ENCODE data around the gene SLC29A2. TPM values are rescaled to one million over a fixed set of nuclear protein-coding genes. Genes with fewer than 3 reads are reported as not detected.

Gene SLC29A2
- polyA plus RNA-seq, 3 donors: 0.11 to 1.3 TPM; not detected in 1

- Histone ChIP-seq H3K9me3 (replicated peaks in 1 of 2; ENCODE audit: control insufficient read depth in 1 of 2, insufficient read depth in 1 of 2, low read length in 2 of 2) (no peaks in the 10 kb centered on the region), H3K9ac (ENCODE audit: insufficient read depth, low read length, poor library complexity, severe bottlenecking) (peak overlapping the region; percentile 24), H3K27ac (ENCODE audit: low read depth in 1 of 2, low read length in 2 of 2) (peak overlapping the region; percentile 79 to 83), H3K4me2 (replicated peaks; ENCODE audit: extremely low read depth, low read length, poor library complexity, severe bottlenecking) (peak overlapping the region; percentile 58), H3K36me3 (replicated peaks in 1 of 2; ENCODE audit: control insufficient read depth in 1 of 2, insufficient read depth in 2 of 2, low read length in 2 of 2) (no peaks in the 10 kb centered on the region), H3K79me2 (ENCODE audit: insufficient read depth, low read length) (no peaks in the 10 kb centered on the region), H3K4me3 (replicated peaks in 1 of 3; ENCODE audit: low read depth in 2 of 3, low read length in 3 of 3) (peak overlapping the region in 1 of 3 experiments; percentile 44), H2AFZ (ENCODE audit: insufficient read depth, low read depth, low read length, poor library complexity, severe bottlenecking) (peak overlapping the region; percentile 53), H3K4me1 (ENCODE audit: control insufficient read depth in 1 of 2, insufficient read depth in 2 of 2, low read length in 2 of 2) (peaks cover 45 to 51% of the 10 kb centered on the region in 2 donors), H4K20me1 (ENCODE audit: insufficient read depth, low read length) (no peaks in the 10 kb centered on the region), H3K27me3 (ENCODE audit: control insufficient read depth in 2 of 2, insufficient read depth in 2 of 2, low read length in 2 of 2) (no peaks in the 10 kb centered on the region)
- peak overlapping the region; percentile 88 to 96 (median 94) for H3K27ac Mint-ChIP-seq
- peaks cover 0 to 16% (median 13%) of the 10 kb centered on the region in 3 donors for H3K27me3 Mint-ChIP-seq (ENCODE audit: low read depth in 3 of 3)
- no peak for TF ChIP-seq CTCF (IDR thresholded peaks at IDR 0.05)
- H3K36me3 Mint-ChIP-seq: peaks cover 0 to 2% of the 10 kb centered on the region in 2 donors
- DNase-seq: peak; percentile 90 to 95 (median 94)
- 7% methylated on average over 12 of the region's 16 CpGs for WGBS (ENCODE audit: insufficient coverage)
- intact Hi-C loops (cut with micrococcal nuclease): loop anchor here in 1 of 2 donors (10.0 kb wide), 1 partner anchor 67 kb away; no protein-coding TSS in a partner anchor
- H3K4me3 Mint-ChIP-seq: peak overlapping the region; percentile 39 to 69
- peaks cover 0 to 9% (median 3%) of the 10 kb centered on the region in 7 donors for H3K9me3 Mint-ChIP-seq
- peaks cover 41% of the 10 kb centered on the region for H3K4me1 Mint-ChIP-seq
These were observed 53.6 kb downstream of the SLC29A2 start for GRCh38 chr11:66317723-66318599.

GRCh38 chr11:66317322-66317722 lies 54.2 kb downstream of the SLC29A2 start:
- Histone ChIP-seq H3K9me3 (replicated peaks in 1 of 2; ENCODE audit: control insufficient read depth in 1 of 2, insufficient read depth in 1 of 2, low read length in 2 of 2) (no peaks in the 10 kb centered on the region), H3K4me2 (replicated peaks; ENCODE audit: extremely low read depth, low read length, poor library complexity, severe bottlenecking) (peak overlapping the region; percentile 58), H3K27me3 (ENCODE audit: control insufficient read depth in 2 of 2, insufficient read depth in 2 of 2, low read length in 2 of 2) (no peaks in the 10 kb centered on the region), H4K20me1 (ENCODE audit: insufficient read depth, low read length) (no peaks in the 10 kb centered on the region), H3K27ac (ENCODE audit: low read depth in 1 of 2, low read length in 2 of 2) (peak overlapping the region; percentile 79 to 83), H2AFZ (ENCODE audit: insufficient read depth, low read depth, low read length, poor library complexity, severe bottlenecking) (peak overlapping the region; percentile 53), H3K4me3 (replicated peaks in 1 of 3; ENCODE audit: low read depth in 2 of 3, low read length in 3 of 3) (peak overlapping the region in 1 of 3 experiments; percentile 44), H3K9ac (ENCODE audit: insufficient read depth, low read length, poor library complexity, severe bottlenecking) (no peak overlapping the region), H3K79me2 (ENCODE audit: insufficient read depth, low read length) (no peaks in the 10 kb centered on the region), H3K4me1 (ENCODE audit: control insufficient read depth in 1 of 2, insufficient read depth in 2 of 2, low read length in 2 of 2) (peaks cover 47 to 55% of the 10 kb centered on the region in 2 donors), H3K36me3 (replicated peaks in 1 of 2; ENCODE audit: control insufficient read depth in 1 of 2, insufficient read depth in 2 of 2, low read length in 2 of 2) (no peaks in the 10 kb centered on the region)
- intact Hi-C loops (cut with micrococcal nuclease): loop anchor here in 1 of 2 donors (10.0 kb wide), 1 partner anchor 67 kb away; no protein-coding TSS in a partner anchor
- peak overlapping the region; percentile 82 to 95 (median 94) for H3K27ac Mint-ChIP-seq
- H3K27me3 Mint-ChIP-seq (ENCODE audit: low read depth in 3 of 3): peaks cover 0 to 16% (median 13%) of the 10 kb centered on the region in 3 donors
- peaks cover 0 to 9% (median 3%) of the 10 kb centered on the region in 7 donors for H3K9me3 Mint-ChIP-seq
- WGBS (ENCODE audit: insufficient coverage): 7% methylated on average over 14 of the region's 14 CpGs
- H3K4me1 Mint-ChIP-seq: peaks cover 44% of the 10 kb centered on the region
- peaks cover 0 to 2% of the 10 kb centered on the region in 2 donors for H3K36me3 Mint-ChIP-seq
- TF ChIP-seq CTCF (IDR thresholded peaks at IDR 0.05): no peak
- DNase-seq: peak in 1 of 3 donors; percentile 34
- peak overlapping the region; percentile 2 to 69 for H3K4me3 Mint-ChIP-seq

Measured in CD14-positive monocyte (primary cell).